ENCODE data around the gene HBZ. TPM values are rescaled to one million over a fixed set of nuclear protein-coding genes. Genes with fewer than 3 reads are reported as not detected.
A peak's percentile ranks its signal among the peaks of the same experiment; 100 is the strongest.
"Not testable (repeated sequence)": the region's sequence is repeated elsewhere in the genome, so short reads cannot be mapped to it uniquely, and the experiment has no call there.

Gene HBZ
- total RNA-seq, 1 donor from 2014 or later, result not detected

GRCh38 chr16:133716-134115 lies 18.7 kb upstream of the HBZ start:
- DNase-seq (ENCODE audit: low read depth in 2 of 2), result no peak

- DNase-seq (ENCODE audit: low read depth in 2 of 2), result peak; percentile 13 to 22
These were observed 14.4 kb upstream of the HBZ start for GRCh38 chr16:138049-138417.

- DNase-seq (ENCODE audit: low read depth in 2 of 2), result no peak
These were observed 12.1 kb upstream of the HBZ start for GRCh38 chr16:140175-140857.

- DNase-seq (ENCODE audit: low read depth in 2 of 2), result no peak
These were observed 10.0 kb upstream of the HBZ start for GRCh38 chr16:142405-142967.

GRCh38 chr16:143047-143446 lies 9.4 kb upstream of the HBZ start:
- no peak for DNase-seq (ENCODE audit: low read depth in 2 of 2)

GRCh38 chr16:143456-143855 lies 9.0 kb upstream of the HBZ start:
- no peak for DNase-seq (ENCODE audit: low read depth in 2 of 2)

- no peak for DNase-seq (ENCODE audit: low read depth in 2 of 2)
These were observed 7.6 kb upstream of the HBZ start for GRCh38 chr16:144797-145252.

- DNase-seq (ENCODE audit: low read depth in 2 of 2), result no peak
These were observed 5.8 kb upstream of the HBZ start for GRCh38 chr16:146646-147045.

- no peak for DNase-seq (ENCODE audit: low read depth in 2 of 2)
These were observed 3.3 kb upstream of the HBZ start for GRCh38 chr16:149024-149660.

GRCh38 chr16:153129-153521 lies 681 bp downstream of the HBZ start:
- DNase-seq (ENCODE audit: low read depth in 2 of 2), result not testable (repeated sequence)

- DNase-seq (ENCODE audit: low read depth in 2 of 2), result not testable (repeated sequence)
These were observed 1.2 kb downstream of the HBZ start for GRCh38 chr16:153550-154216.

- DNase-seq (ENCODE audit: low read depth in 2 of 2), result peak; percentile 22 to 27
These were observed 2.0 kb downstream of the HBZ start for GRCh38 chr16:154217-155030.

GRCh38 chr16:155031-155398 lies 2.6 kb downstream of the HBZ start:
- DNase-seq (ENCODE audit: low read depth in 2 of 2), result no peak

- no peak for DNase-seq (ENCODE audit: low read depth in 2 of 2)
These were observed 6.8 kb downstream of the HBZ start for GRCh38 chr16:159136-159849.

- DNase-seq (ENCODE audit: low read depth in 2 of 2), result not testable (repeated sequence)
These were observed 7.8 kb downstream of the HBZ start for GRCh38 chr16:160242-160641.

- no peak for DNase-seq (ENCODE audit: low read depth in 2 of 2)
These were observed 8.3 kb downstream of the HBZ start for GRCh38 chr16:160691-161190.

- no peak for DNase-seq (ENCODE audit: low read depth in 2 of 2)
These were observed 10.0 kb downstream of the HBZ start for GRCh38 chr16:162271-162991.

GRCh38 chr16:163139-163538 lies 10.7 kb downstream of the HBZ start:
- DNase-seq (ENCODE audit: low read depth in 2 of 2), result not testable (repeated sequence)

GRCh38 chr16:163696-164095 lies 11.3 kb downstream of the HBZ start:
- DNase-seq (ENCODE audit: low read depth in 2 of 2), result not testable (repeated sequence)
